Measurements from ENCODE around the gene EPHA4.
"Not testable (repeated sequence)": the region's sequence is repeated elsewhere in the genome, so short reads cannot be mapped to it uniquely, and the experiment has no call there.

The EPHA4 gene

GRCh38 chr2:221539246-221539645, 32.9 kb downstream of the EPHA4 start:
- DNase-seq (ENCODE audit: low read depth in 2 of 2), result no peak

DNA sequence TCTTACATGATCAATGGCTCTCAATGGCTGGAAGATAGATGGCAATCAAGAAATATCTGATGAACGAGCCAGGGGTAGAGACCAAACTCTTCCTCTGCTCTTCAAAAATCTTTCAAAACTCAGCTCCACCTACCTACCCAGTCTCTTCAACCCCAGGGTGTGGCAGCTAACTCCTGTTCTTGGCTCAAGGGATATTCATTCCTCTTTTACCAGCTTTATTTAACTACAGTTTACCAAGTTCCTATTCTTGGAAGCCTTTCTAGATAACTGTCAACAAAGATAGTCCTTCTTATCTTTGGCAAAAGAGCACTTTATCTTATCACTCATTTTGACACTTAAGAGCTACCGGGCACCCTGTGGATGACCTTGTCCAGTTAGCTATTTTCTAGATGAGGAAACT, 36.3 kb downstream of the EPHA4 start:
- no peak for DNase-seq (ENCODE audit: low read depth in 2 of 2)

DNA sequence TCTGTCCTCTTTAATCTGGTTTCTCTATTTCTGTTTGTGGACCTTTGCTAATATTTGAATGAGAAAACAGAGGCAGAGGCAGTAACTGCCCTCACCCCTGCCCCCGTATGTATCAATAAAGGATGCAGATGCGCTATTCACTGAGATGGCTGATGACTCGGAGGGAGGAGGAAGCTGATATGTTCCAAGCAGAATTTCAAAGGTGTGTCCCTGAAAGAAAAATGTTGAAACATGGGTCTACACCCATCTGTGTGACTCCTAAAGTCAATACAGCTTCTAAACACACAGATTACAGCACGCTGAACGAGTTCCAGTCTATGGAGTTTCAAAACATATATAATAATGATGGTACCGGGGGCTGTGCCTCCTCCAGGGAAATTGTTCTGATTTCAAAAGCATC, 38.8 kb downstream of the EPHA4 start:
- no peak for DNase-seq (ENCODE audit: low read depth in 2 of 2)

DNA sequence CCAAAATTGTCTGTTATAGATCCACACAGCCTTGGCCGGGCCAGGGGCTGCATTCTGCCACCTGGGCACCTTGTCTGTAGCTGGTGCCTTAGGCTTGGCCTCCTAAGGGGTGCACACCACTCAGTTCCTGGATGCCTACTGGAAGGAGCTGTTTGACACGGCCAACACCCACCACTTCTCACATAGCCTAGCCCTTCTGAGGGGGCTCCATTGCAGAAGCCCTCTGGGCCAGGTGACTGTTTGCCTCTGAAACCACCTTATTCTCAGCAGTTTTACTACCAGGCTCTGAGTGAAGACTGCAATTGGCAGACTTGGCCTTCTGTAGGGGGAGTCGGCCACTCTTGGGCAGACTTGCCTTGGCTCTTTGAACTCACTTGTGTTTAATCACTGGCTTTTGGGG, 39.5 kb downstream of the EPHA4 start:
- no peak for DNase-seq (ENCODE audit: low read depth in 2 of 2)

- no peak for DNase-seq (ENCODE audit: low read depth in 2 of 2)
Observed at GRCh38 chr2:221530653-221531037, 41.5 kb downstream of the EPHA4 start.

DNA sequence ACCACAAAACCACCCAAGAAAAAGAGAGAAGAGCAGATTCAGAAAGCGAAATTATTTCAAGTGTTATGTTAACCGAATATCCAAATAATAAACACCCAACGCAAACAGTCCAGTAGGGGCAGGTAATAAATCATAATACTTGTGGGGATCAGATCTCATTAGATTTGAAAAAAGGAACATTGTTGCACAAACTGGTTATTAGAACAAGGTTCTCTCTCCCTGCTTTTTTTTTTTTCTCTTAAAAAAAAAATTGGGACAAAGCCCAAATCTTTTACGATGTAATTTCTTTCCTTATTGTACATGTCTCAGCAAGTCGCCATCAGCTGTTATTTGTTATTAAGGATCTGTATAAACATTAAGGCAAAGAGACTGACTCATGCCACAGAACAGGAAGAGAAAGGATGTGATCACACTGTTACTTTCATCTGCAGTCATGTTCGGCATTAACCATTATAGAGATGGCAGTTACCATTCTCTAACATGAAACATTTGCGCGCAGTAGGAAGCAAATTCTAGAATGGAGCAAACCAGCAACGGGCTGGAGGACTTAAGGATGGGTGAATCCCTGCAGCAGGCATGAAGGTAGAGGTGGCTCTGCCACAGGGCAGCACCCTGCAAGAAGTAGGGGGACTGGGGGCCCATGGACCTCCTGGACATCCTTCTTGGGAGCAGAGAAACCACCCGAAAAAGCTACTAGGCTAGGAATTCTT, 42.0 kb downstream of the EPHA4 start:
- no peak for DNase-seq (ENCODE audit: low read depth in 2 of 2)

DNA sequence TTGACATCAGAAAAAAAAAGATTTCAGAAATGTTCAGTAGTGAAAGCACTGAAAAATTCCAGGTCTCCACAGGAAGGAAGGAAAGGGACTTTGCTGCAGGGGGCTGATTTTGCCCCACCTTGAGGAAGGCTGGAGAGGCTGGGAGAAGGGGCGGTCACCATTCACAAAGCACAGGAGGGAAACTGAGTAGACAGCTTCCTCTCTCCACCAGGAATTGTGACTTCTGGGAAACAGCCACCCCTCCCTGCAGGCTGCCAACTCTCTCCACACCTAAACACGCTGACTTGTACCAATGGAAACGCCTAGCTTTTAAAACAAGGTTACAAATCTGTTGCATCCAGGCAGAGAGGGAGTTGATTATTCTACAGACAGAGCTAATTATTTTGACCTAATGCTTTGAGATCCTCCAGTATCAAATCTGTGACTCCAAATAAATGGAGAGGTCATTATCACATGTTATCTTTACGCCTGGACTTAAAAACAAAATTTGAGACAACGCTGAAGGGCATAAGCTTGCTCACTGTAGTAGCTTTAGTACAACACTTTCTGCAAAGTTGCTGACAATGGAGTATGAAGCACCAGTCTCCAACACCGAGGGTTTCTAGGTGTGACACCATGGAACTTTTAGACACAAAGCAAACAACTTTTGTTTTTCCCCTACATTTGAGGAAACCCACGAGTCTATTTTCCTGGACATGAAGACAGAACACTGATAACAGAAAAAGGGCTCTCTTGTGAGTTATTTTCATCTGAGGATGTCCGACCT, 42.7 kb downstream of the EPHA4 start:
- DNase-seq (ENCODE audit: low read depth in 2 of 2), result no peak

- DNase-seq (ENCODE audit: low read depth in 2 of 2), result no peak
Observed at GRCh38 chr2:221527776-221528309, 44.3 kb downstream of the EPHA4 start.

DNA sequence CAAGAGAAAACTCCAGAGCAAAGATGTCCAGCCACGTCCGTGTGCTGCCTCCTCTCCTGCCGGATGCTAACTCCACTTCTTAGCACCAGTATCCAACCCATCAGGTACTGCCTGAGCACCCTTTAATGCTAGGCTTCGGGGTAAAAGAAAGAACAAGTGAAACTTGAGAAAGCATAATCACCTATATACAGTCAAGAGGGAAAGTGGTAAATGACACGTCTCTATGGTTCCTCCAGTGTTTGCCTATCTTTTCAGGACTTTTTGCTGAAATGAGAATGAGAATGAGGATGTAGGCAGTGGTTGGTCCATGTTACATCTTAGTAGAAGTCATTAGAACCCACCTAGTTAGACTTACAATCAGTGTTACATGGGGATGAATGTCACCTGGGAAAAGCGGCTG, 47.9 kb downstream of the EPHA4 start:
- no peak for DNase-seq (ENCODE audit: low read depth in 2 of 2)

- DNase-seq (ENCODE audit: low read depth in 2 of 2), result no peak
Observed at GRCh38 chr2:221521233-221521845, 50.8 kb downstream of the EPHA4 start.

DNA sequence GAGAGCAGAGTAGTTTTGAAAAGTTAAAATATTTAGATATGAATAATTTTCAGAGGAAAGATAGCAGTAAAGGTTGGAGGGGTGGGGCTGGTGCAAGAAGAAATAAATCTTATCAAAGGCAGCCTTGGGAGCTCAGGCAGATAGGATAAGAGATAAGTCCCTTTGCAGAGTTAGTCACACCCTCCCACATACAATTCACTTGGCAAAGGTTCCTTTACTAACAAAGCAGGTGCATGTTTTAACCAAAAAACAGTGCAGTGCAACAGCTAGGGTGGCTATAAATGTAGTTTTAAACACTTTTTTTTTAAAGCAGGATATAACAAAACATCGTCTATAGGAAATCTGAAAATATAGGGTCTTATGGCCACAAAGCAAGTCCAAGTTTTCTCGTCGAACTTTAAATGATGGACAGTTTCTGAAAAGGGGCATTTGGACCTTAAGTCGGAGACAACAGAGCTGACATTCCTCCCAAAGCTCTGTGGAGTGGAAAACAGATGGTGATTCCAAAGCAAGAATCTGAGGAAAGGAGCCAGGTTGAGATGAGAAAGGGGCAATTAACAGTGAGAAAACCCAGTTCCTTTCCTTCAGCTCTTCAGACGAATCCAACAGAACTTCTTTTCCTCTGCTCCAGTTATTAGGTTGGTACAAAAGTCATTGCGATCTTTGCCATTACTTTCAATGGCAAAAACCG, 53.0 kb downstream of the EPHA4 start:
- no peak for DNase-seq (ENCODE audit: low read depth in 2 of 2)

DNA sequence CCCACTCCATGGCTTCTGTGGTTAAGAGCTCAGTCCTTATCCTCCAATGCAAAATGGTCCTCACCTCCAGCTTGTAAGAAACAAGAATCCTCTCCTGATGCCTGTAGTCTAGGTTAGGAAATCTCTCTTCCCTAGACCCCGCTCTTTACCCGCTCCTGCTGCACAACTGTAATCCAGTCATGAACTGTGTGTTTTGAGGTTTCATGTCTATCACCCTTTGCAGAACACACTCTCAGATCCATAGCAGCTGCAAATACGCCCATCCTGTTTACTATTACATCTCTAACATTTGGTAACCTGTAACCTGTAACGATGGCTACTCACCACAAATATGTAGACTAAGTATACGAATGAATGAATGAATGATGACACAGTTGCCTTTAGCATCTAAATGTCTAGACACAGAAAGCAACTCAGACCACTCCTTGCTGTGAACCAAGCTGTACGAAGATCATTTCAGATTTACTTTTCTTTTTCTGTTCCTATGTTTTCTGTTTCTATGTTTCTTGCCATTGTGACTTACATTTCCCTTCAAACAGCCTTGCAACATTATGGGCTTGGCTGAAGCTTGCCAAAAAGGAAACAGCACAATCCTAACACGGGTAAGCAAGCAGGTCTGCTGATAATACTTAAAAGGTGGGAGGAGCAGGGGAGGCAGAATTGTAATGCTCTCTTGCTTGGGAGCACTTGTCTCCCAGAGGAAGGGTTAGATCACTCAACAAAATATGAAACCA, 53.7 kb downstream of the EPHA4 start:
- DNase-seq (ENCODE audit: low read depth in 2 of 2), result no peak

DNA sequence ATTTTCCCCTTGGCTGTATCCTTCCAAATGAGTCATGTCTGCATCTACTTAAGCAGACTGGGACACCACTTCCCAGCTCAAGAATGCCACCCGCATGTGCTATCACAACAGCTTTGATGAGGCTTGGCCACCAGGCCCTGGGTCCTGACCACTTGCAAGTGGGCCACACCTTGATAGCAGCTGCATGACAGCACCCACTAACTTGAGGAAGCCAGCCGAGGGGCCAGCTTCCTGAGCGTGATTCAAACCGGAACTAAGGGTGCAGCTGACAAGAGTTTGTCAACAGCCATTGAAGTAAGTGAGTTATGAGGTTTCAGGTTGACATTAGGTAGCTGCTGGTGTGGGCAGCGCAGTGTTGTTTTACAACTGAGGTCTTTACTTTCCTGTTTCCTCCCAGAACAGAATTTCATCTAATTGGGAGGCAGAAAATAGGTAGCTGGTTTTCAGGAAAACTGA, 54.4 kb downstream of the EPHA4 start:
- peak in 1 of 2 donors; percentile 27 for DNase-seq (ENCODE audit: low read depth in 2 of 2)

GRCh38 chr2:221517146-221517695, 54.9 kb downstream of the EPHA4 start:
- no peak for DNase-seq (ENCODE audit: low read depth in 2 of 2)

- DNase-seq (ENCODE audit: low read depth in 2 of 2), result no peak
Observed at GRCh38 chr2:221515864-221516263, 56.2 kb downstream of the EPHA4 start.

- no peak for DNase-seq (ENCODE audit: low read depth in 2 of 2)
Observed at GRCh38 chr2:221514305-221515040, 57.6 kb downstream of the EPHA4 start.

GRCh38 chr2:221513232-221513631, 58.9 kb downstream of the EPHA4 start:
- no peak for DNase-seq (ENCODE audit: low read depth in 2 of 2)

DNA sequence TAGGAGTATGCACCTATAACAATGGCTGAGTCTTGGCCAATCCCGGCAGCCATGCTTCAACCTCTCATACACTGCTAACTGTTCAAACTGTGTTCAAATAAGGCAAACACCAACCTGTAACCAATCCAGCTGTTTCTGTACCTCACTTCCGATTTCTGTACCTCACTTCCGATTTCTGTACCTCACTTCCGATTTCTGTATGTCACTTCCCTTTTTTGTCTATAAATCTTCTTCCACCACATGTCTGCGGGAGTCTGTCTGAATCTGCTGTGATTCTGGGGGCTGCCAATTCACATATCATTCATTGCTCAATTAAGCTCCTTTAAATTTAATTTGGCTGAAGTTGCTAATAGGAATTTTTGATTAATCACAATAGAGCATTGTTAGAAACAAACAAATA, 60.8 kb downstream of the EPHA4 start:
- not testable (repeated sequence) for DNase-seq (ENCODE audit: low read depth in 2 of 2)

DNA sequence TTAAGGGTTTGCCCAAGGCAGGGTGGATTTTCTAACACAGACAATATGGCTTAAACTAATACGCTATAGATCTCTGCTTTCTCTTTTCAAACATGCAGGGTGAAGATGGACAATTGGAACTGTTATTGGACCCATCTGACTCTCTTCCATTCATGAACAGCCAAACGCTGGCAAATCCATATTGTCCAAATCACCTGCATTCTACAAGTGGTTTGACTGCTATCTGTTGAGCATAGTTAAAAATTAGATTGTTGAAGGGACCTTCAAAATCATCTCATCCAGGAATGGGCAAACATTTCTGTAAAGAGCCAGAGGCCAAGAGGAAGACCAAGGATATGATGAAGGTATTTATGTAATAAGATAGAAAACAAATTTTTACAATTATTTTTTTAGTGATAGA, 65.6 kb downstream of the EPHA4 start:
- no peak for DNase-seq (ENCODE audit: low read depth in 2 of 2)

DNA sequence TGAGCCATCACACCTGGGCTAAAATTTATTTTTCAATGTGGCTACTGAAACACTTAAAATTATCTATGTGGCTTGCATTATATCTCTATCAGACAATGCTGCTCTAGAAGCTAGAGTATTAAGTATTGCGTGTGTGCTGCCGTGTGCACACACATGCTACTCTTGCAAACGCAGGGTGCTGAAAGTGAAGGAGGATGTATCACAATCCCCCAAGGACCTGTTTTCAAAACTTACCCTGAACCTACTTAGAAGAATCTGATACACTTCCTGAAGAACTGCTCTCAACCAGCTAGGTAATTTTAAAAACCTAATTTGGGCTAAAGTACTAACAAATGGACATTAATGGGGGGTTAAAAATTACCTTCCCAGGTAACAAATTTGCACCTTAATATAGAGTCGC, 66.5 kb downstream of the EPHA4 start:
- no peak for DNase-seq (ENCODE audit: low read depth in 2 of 2)
